Osteoblast (primary cell): ENCODE measurements around the gene CEACAM21. TPM values are rescaled to one million over a fixed set of nuclear protein-coding genes. Genes with fewer than 3 reads are reported as not detected.

Source experiments
- DNase-seq: peaks from one replicate; pipeline ENCODE4 v3.0.0; 2011; ENCODE audit warnings: low spot score, mixed read lengths; ENCODE audit not compliant: insufficient read length; ENCODE audit errors: missing footprints
- H2AFZ ChIP-seq: 2 replicates; pipeline ENCODE4 v1.6.0; 2011; ENCODE audit warnings: mild to moderate bottlenecking, low read length
- H3K27ac ChIP-seq: 2 replicates; pipeline ENCODE4 v1.5.1; 2011; ENCODE audit warnings: mild to moderate bottlenecking, low read depth, low read length, moderate library complexity
- H3K27me3 ChIP-seq: 2 replicates; pipeline ENCODE4 v1.6.0; 2012; ENCODE audit warnings: mild to moderate bottlenecking, control low read depth, inconsistent platforms, low read length, moderate library complexity; ENCODE audit not compliant: insufficient read depth
- H3K36me3 ChIP-seq: 2 replicates; pipeline ENCODE4 v1.5.1; 2011; ENCODE audit warnings: mild to moderate bottlenecking, low read length, control low read depth, moderate library complexity; ENCODE audit not compliant: insufficient read depth
- H3K4me1 ChIP-seq: 2 replicates; pipeline ENCODE4 v1.5.1; 2011; ENCODE audit warnings: mild to moderate bottlenecking, low read length, control low read depth, moderate library complexity; ENCODE audit not compliant: insufficient read depth
- H3K4me2 ChIP-seq: 2 replicates; pipeline ENCODE4 v1.6.0; 2011; ENCODE audit warnings: mild to moderate bottlenecking, low read length; ENCODE audit not compliant: insufficient read depth
- H3K4me3 ChIP-seq: fragments of 200-600 bp; sonication (generic); 3 replicates; pipeline ENCODE4 v1.5.1; 2012; ENCODE audit warnings: mild to moderate bottlenecking, low read length, inconsistent platforms; ENCODE audit not compliant: insufficient read depth
- H3K79me2 ChIP-seq: 2 replicates; pipeline ENCODE4 v1.6.0; 2012; ENCODE audit warnings: mild to moderate bottlenecking, low read length, control low read depth, inconsistent platforms; ENCODE audit not compliant: insufficient read depth
- H3K9me3 ChIP-seq: 2 replicates; pipeline ENCODE4 v1.5.1; 2011; ENCODE audit warnings: low read depth, low read length, control low read depth
- H4K20me1 ChIP-seq: 2 replicates; pipeline ENCODE4 v1.6.0; 2012; ENCODE audit warnings: mild to moderate bottlenecking, low read length, control low read depth; ENCODE audit not compliant: insufficient read depth
- total RNA-seq: library from RNA; depleted of rRNA; stranded (reverse); fragments of >200 nt; gene quantifications from 2 replicates; pipeline ENCODE4 v1.2.3, GENCODE V29; 2012
- TF ChIP-seq, protein P1 (sequence below): IDR thresholded peaks from 2 replicates; pipeline ENCODE4 v1.5.1; 2011; ENCODE audit warnings: mild to moderate bottlenecking, low read depth, low read length, moderate library complexity; ENCODE audit errors: extremely low read depth

CEACAM21 gene
- total RNA-seq, 1 donor, result not detected

DNA sequence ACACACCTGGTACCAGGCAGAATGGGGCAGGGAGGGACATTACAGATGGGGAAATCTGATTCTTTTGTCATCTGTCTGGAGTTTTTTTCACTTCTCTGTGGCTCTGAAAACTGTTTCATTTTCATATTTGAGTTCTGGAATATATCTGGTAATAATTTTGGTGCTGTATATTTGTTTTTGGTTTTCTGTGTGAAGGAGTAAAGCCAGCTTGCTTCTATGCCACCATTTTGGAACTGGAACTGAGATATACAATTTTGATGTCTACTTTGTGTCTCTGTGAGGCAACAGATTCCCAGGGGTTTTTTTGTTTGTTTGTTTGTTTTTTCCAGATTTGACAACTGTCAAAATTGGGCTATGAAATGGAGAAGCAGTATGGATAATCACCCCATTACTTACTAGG lies 34.8 kb downstream of the CEACAM21 start:
- H3K4me2 ChIP-seq, result no peak overlapping the region
- H3K4me3 ChIP-seq, result no peak overlapping the region
- H4K20me1 ChIP-seq, result no peaks in the 10 kb centered on the region
- no peak for DNase-seq
- H3K27ac ChIP-seq, result no peak overlapping the region
- no peak overlapping the region for H2AFZ ChIP-seq
- no peaks in the 10 kb centered on the region for H3K36me3 ChIP-seq
- TF ChIP-seq, protein P1, sequence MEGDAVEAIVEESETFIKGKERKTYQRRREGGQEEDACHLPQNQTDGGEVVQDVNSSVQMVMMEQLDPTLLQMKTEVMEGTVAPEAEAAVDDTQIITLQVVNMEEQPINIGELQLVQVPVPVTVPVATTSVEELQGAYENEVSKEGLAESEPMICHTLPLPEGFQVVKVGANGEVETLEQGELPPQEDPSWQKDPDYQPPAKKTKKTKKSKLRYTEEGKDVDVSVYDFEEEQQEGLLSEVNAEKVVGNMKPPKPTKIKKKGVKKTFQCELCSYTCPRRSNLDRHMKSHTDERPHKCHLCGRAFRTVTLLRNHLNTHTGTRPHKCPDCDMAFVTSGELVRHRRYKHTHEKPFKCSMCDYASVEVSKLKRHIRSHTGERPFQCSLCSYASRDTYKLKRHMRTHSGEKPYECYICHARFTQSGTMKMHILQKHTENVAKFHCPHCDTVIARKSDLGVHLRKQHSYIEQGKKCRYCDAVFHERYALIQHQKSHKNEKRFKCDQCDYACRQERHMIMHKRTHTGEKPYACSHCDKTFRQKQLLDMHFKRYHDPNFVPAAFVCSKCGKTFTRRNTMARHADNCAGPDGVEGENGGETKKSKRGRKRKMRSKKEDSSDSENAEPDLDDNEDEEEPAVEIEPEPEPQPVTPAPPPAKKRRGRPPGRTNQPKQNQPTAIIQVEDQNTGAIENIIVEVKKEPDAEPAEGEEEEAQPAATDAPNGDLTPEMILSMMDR, result no peak
- H3K4me1 ChIP-seq, result no peaks in the 10 kb centered on the region
- H3K79me2 ChIP-seq, result no peaks in the 10 kb centered on the region
- H3K9me3 ChIP-seq, result no peaks in the 10 kb centered on the region
- H3K27me3 ChIP-seq, result no peaks in the 10 kb centered on the region

DNA sequence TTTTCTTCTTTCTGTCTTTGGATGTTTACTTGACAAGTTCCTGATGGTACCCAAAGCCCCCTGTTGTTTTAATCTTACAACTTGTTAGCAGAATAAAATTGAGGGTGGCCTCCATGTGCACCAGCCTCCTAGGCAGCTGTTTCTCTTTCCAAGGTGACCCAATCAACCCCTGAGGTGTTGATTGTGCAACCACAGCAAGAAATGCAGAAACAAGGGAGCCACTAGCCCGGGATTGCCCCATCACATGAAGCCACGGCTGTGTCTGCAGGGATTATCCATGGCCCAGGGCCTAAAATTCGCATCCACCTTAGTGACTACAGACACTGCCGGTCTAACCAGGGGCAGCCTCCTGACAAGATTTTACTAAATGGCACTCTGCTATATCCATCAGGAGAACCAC lies 36.5 kb downstream of the CEACAM21 start:
- TF ChIP-seq, protein P1, result no peak
- H4K20me1 ChIP-seq, result no peaks in the 10 kb centered on the region
- H3K36me3 ChIP-seq, result no peaks in the 10 kb centered on the region
- H2AFZ ChIP-seq, result no peak overlapping the region
- DNase-seq, result no peak
- no peak overlapping the region for H3K4me2 ChIP-seq
- H3K4me3 ChIP-seq, result no peak overlapping the region
- H3K79me2 ChIP-seq, result no peaks in the 10 kb centered on the region
- no peaks in the 10 kb centered on the region for H3K9me3 ChIP-seq
- no peak overlapping the region for H3K27ac ChIP-seq
- no peaks in the 10 kb centered on the region for H3K27me3 ChIP-seq
- H3K4me1 ChIP-seq, result no peaks in the 10 kb centered on the region

DNA sequence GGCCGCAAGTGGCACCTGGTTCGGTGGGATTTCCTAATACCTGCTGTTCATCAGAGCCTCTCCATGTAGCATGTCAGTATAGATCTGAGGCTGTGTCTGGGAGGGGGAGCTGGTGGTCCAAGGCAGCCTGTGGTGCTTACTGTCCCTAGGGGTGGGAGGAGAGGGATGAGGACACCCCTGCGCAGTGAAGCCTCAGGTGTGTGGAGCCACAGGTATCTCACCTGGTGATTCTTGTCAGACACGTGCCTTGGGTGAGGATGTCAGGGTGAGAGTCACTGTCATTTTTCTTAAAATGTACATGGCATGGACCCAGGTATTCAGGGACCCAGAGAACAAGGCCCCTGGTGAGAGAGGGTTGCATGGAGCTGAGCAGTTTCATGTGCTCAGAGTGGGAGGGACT lies 39.2 kb downstream of the CEACAM21 start:
- TF ChIP-seq, protein P1, result no peak
- Histone ChIP-seq H3K27me3 (no peaks in the 10 kb centered on the region), H3K4me1 (no peaks in the 10 kb centered on the region), H2AFZ (no peak overlapping the region), H3K36me3 (no peaks in the 10 kb centered on the region), H3K4me2 (no peak overlapping the region), H3K9me3 (no peaks in the 10 kb centered on the region), H4K20me1 (no peaks in the 10 kb centered on the region), H3K79me2 (no peaks in the 10 kb centered on the region), H3K4me3 (no peak overlapping the region), H3K27ac (no peak overlapping the region)
- no peak for DNase-seq

DNA sequence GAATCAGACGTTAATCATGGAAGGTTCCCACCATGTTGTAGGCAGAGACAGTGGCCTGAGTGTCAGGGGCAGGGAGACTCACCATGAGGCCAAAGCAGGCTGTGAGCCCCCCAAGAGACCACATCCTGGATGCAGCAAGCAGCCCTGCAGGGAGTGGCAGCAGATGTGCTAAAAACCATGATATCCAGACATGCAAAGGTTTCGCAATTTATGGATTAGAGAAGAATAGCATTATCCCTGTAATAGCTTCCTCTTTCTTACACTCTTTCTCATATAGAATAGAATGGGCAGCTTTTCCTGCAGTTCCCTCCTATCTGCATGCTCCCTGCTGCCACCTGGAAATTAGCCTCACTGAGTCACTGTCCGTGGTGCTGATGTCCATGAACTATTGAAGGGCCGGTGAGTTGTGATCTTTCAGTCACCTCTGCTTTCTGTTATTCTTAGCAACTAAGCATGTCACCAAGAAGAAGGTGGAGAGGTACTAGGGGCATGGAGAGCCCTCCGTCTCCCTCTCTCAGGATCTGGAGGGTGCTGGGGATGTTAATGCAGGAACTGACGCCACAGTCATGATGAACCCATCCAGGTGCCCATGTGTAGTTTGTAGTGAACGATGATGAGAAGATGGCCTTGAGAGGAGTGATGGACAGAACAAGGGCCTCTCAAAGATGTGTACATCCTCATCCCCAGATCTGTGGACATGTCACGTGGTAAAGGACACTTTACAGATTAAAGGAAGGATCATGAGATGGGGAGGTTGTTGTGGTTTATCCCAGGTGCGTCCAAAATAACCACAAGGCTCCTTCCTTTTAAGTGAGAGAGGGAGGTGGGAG lies 41.0 kb downstream of the CEACAM21 start:
- TF ChIP-seq, protein P1, result no peak
- Histone ChIP-seq H3K4me1 (no peaks in the 10 kb centered on the region), H3K4me3 (no peak overlapping the region), H4K20me1 (no peaks in the 10 kb centered on the region), H3K27me3 (no peaks in the 10 kb centered on the region), H2AFZ (no peak overlapping the region), H3K36me3 (no peaks in the 10 kb centered on the region), H3K9me3 (no peaks in the 10 kb centered on the region), H3K27ac (no peak overlapping the region), H3K4me2 (no peak overlapping the region), H3K79me2 (no peaks in the 10 kb centered on the region)
- DNase-seq, result no peak
